Adipose tissue (tissue), 3 donors: ENCODE measurements around the gene PRDM2. TPM values are rescaled to one million over a fixed set of nuclear protein-coding genes. Genes with fewer than 3 reads are reported as not detected.

Experiments used
- H3K27ac ChIP-seq: one replicate; pipeline ENCODE4 v1.5.1; 2013; ENCODE audit warnings: low read depth, low read length
- WGBS, 3 donors: extraction: QIAGEN DNeasy Blood & Tissue Kit; methylation state at CpG; one replicate each; pipeline ENCODE4 v1.1.7; 2013; 5-methylcytosine and 5-hydroxymethylcytosine counted together
- polyA plus RNA-seq, 3 donors: library from polyadenylated mRNA; stranded (reverse); fragments of 200-250 nt; gene quantifications; one replicate each; pipeline ENCODE4 v1.2.3, GENCODE V29; 2013
- donor health status: healthy with polysubstance abuse.
- donor health status: Bipolar disorder and iron deficiency.
- donor health status: healthy.

PRDM2 gene
- polyA plus RNA-seq, 3 donors: 8.5 to 19.5 (median 13.0) TPM

DNA sequence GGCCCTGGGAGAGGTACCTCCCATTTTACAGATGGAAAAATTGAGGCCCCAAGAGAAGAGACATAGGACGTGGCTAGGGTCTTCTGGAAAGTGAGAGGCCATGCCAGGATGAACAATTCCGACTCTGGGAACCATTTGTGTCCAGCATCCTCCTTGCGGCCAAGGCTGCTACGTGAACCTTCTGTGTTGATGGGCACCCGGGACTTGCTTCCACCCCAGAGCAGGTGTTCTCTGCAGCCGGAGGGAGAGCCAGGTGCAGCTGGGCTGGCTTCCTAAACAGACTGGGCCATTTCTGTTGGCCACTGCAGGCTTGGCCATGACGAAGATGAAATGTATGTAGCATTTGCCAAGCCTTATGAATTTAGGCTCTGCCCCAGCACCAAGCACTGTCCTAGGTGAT is 118.9 kb downstream of the PRDM2 start:
- H3K27ac ChIP-seq: no peak overlapping the region
- 94 to 97% (median 96%) methylated on average over 7 of the region's 7 CpGs for WGBS, 3 donors

DNA sequence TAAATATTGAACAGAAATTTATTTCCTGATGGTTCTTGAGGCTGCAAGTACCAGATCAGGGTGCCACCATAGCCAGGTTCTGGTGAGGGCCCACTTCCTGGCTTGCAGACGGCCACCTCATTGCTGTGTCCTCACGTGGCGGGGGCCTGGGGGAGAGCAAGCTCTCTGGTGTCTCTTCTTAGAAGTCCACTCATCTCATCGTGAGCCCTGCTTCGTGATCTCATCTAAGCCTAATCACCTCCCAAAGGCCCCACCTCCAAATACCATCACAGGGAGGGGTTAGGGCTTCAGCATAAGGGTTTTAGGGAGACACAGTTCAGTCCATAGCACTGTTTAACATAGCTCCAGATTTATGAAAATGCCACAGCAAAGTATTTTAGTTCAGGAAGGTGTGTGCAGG is 119.7 kb downstream of the PRDM2 start:
- 74 to 83% (median 78%) methylated on average over 5 of the region's 5 CpGs for WGBS, 3 donors
- H3K27ac ChIP-seq: no peak overlapping the region

DNA sequence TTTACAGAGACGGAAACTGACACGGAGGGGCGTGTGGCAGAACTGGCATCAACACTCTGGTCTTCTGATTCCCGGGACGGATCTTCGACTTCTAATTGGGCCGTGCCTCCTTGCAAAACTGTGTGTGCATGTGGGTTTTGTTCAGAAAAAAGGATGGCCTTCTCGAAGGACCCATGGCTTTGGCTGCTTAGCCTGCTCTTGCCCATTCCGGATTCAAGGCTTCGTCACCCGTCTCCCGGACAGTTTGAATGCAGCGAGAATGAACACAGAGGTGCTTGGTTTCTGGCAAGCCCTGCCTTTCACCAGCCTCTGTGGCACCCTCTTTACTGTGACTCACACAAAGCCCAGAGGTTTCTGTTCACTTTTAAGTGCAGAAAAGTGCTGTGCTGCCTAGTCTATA is 120.1 kb downstream of the PRDM2 start:
- 88 to 93% (median 93%) methylated on average over 13 of the region's 13 CpGs for WGBS, 3 donors
- no peak overlapping the region for H3K27ac ChIP-seq

DNA sequence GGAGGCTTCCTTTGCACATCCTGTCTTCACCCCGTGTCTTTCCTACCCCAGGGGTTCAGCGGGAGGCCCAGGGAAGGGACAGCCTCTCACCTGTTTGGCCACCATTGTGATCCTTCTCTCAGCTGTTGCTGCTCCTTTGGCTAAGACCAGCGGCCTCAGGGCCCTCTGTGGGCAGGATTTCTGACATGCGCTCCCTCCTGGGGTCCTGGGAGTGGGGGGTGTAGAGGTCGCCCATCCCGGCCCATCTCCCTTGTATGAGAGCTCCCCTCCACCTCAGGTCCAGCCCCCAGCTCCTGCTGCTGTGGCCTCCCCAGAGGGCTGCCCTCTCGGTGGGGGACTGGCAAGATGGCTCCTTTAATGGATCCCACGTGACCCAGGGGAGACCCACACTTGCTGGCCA is 120.5 kb downstream of the PRDM2 start:
- H3K27ac ChIP-seq: no peak overlapping the region
- 84 to 91% (median 87%) methylated on average over 8 of the region's 8 CpGs for WGBS, 3 donors

DNA sequence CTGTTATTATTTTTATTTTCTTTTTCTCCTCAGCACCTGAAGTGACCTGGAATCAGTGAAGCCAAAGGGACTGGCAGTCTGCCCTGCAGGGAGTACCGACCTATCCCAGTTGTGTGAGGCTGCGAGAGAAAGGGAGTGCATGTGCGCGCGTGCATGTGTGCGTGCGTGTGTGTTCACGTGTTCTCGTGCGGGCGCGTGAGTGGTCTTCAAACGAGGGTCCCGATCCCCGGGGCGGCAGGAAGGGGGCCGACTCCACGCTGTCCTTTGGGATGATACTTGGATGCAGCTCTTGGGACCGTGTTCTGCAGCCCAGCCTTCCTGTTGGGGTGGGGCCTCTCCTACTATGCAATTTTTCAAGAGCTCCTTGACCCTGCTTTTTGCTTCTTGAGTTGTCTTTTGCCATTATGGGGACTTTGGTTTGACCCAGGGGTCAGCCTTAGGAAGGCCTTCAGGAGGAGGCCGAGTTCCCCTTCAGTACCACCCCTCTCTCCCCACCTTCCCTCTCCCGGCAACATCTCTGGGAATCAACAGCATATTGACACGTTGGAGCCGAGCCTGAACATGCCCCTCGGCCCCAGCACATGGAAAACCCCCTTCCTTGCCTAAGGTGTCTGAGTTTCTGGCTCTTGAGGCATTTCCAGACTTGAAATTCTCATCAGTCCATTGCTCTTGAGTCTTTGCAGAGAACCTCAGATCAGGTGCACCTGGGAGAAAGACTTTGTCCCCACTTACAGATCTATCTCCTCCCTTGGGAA is 123.3 kb downstream of the PRDM2 start:
- 90 to 95% (median 93%) methylated on average over 24 of the region's 24 CpGs for WGBS, 3 donors
- H3K27ac ChIP-seq: no peak overlapping the region

DNA sequence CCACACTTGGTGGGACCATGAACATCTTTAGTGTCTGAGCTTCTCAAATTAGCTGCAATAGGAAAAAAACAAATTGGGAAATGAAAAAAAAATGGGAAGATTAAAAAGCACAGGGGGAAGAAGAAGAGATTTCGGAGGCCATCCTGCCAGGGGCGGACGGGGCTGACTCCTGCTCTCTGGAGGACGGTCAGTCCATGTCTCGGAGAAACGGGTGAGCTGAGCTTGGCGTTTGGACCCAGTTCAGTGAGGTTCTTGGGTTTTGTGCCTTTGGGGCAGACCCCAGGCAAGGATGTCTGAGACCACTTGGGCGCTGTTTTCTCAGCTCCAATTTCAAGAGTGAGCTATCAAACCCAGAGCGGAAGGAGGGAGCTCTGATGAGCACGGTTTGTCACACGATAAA is 123.9 kb downstream of the PRDM2 start:
- no peak overlapping the region for H3K27ac ChIP-seq
- 84 to 89% (median 86%) methylated on average over 11 of the region's 11 CpGs for WGBS, 3 donors

DNA sequence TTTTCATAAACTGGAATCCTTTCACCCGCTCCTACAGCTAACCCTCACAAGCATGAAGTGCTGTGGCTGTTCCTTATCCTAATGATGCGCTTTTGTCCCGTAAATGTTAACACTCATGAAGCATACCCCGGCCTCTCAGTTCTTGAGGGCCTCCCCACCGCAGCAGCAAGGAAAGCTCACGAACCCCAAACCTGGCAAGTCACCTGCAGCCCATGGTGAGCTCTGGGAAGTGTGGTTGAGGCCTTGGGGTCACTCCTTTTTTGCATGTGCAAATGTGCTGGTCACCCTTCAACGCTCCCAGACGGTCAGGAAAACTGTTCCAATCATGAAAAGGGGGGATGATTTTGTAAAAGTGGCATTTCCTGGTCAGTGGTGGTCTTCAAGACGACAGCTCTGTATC is 124.6 kb downstream of the PRDM2 start:
- 92 to 94% (median 94%) methylated on average over 9 of the region's 9 CpGs for WGBS, 3 donors
- H3K27ac ChIP-seq: no peak overlapping the region

DNA sequence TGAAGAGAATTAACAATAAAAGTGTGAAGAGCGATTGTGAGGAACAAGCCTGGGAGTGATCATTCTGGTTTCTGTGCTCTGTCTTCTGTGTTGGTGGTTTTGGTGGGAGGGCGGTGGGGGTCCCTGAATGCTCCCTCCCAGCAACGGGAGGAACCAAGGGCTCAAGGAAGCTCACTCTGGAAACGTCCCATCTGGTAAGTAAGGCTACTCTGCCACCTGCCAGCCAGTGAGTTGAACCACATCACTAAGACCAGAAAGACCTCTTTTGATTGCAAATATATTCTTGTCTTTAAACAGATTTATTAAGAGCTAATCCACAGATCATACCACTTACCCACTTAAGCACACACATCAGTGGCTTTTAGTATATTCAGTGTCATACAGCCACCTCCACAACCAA is 125.0 kb downstream of the PRDM2 start:
- 71 to 89% (median 83%) methylated on average over 4 of the region's 4 CpGs for WGBS, 3 donors
- no peak overlapping the region for H3K27ac ChIP-seq

DNA sequence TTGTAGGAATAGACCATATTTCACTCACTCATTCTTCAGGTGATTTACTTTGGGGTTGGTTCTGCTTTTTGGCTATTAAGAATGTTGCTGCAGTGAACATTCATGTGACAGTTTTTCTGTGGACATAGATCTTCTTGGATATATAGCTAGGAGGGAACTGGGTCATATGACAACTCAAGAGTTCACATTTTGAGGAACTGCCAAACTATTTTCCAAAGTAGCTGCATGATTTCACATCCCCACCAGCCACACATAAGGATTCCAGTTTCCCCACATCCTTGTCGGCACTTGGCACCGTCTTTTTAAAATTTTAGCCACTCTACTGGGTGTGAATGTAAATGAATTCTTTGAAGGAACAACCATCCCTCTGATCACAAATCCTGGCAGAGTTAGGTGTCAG is 126.0 kb downstream of the PRDM2 start:
- WGBS, 3 donors: 78 to 94% (median 80%) methylated on average over 2 of the region's 2 CpGs
- no peak overlapping the region for H3K27ac ChIP-seq

DNA sequence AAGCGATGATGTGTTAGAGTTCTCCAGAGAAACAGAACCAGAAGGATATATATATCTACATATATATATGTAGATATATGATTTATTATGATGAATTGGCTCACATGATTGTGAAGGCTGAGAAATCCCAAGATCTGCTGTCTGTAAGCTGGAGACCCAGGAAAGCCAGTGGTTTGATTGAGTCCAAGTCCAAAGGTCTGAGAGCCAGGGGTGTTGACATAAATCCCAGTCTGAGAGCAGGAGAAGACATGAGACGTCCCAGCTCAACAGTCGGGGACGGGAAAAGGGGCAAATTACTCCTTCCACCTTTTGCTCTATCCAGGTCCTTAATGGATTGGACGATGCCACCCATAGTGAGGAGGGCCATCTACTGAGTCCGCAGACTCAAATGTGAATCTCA is 126.6 kb downstream of the PRDM2 start:
- H3K27ac ChIP-seq: no peak overlapping the region
- 60 to 77% (median 63%) methylated on average over 6 of the region's 6 CpGs for WGBS, 3 donors

DNA sequence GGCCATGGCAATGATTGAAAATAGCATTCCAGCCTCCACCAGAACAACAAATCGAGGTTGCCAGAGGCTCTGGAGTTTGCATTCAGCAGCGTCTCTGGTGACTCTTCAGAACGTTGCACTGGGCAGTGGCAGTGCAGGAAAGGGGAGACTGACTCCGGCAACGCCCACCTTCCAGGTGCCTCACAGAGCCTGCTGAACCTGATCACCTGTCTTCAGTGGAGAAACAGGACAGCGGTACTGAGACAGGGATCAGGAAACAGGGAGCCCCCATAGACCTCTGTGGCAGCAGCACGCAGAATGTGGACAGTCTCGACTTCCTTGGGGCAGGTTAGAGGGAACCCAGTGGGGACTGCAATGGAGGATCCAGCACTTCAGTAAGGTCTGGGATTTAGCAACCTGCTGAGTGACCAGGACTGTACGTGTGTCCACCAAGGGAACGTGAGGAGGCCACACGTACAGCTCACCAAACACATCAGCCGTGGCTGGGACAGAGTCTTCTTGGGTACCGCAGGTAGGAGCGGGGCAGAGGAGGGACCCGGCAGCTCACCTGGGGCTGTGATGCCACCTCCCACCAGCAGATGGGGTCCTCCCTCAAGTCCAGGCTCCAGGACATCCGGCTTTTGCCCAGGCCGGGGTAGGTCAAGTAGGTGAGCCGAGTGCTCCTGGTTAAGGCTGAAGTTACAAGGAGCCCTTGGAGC is 128.6 kb downstream of the PRDM2 start:
- 38 to 51% (median 47%) methylated on average over 18 of the region's 18 CpGs for WGBS, 3 donors

DNA sequence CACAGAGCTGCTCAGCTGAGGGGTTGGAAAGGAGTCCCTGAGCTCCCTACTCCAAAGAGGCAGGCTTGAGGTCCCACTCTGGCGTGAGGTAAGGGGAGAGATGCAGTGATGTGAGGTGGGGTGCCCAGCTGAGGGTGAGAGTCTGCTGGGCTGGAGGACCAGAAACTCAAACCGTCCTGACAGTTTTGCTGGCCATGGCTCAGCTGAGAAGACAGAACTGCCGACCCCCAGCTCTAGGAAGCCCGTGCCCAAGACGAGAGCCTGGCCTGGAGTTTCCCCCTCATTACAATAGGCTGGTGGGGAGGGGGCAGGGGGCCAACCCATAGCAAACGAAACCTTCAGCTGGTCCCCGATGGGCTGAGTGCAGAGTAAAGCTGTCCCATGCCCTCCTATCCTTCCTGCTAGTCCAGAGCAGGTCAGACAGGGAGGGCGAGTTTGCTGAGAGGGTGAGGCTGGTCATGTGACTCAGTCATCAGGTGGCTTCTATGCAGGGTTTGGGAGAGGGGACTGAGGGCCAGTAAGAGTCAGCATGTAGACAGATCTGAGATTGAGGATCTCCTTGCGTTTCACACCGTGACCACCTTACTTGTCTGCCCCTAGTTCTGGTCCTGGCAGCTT is 129.3 kb downstream of the PRDM2 start:
- no peak overlapping the region for H3K27ac ChIP-seq
- WGBS, 3 donors: 68 to 82% (median 81%) methylated on average over 10 of the region's 10 CpGs

More for the DNA sequence above, 128.6 kb downstream of the PRDM2 start:
- no peak overlapping the region for H3K27ac ChIP-seq

DNA sequence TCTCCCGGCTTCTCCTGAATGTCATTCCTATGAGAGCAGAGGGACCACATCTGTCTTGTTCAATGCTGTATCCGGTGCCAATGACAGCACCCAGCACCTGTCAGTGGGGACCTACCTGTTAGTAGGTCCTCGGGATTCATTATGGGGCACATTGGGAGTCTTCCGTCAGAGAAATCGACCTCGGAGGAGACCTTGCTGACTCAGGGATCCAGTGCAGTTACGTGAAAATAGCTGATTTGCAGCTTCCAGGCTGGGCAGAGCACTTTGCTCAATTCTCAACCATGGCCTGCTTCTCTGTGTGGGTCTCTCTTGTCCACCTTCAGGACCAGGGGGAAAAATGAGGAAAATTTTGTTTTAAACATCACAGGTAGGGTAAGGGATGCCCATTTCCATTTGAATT is 130.2 kb downstream of the PRDM2 start:
- WGBS, 3 donors: 77 to 80% (median 80%) methylated on average over 7 of the region's 7 CpGs

DNA sequence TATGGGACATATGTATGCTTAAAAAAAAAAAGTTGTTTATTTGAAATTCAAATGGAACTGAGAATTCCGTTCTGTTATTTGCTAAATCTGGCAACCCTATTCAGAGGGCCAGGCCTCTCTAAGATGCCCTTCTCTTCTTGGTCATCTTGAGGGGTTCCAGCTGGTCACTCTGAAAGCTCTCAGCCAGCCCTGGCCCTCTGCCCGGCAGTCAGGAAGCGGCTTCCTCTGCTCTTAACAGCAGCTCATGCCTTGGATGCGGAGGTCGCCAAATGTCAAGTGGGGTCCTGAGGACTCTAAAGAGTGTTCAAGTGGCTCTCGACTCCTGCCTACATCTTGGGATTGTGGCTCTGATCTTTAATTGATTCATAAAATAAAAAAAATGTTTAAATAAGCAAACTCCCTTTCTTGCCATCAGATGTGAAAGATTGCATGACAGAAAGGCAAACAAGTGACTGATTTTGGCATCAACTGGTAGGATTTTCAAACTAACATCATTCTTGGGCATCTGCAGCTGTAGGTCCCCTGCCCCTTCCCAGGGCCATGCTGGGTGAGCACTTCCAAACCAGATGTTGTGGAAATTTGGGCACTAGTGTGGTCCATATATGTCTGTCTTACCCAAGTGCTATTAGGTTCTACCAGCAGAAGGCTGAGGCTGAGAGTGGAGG is 130.8 kb downstream of the PRDM2 start:
- H3K27ac ChIP-seq: no peak overlapping the region
- 54 to 63% (median 54%) methylated on average over 6 of the region's 6 CpGs for WGBS, 3 donors

More for the DNA sequence above, 130.2 kb downstream of the PRDM2 start:
- H3K27ac ChIP-seq: no peak overlapping the region

DNA sequence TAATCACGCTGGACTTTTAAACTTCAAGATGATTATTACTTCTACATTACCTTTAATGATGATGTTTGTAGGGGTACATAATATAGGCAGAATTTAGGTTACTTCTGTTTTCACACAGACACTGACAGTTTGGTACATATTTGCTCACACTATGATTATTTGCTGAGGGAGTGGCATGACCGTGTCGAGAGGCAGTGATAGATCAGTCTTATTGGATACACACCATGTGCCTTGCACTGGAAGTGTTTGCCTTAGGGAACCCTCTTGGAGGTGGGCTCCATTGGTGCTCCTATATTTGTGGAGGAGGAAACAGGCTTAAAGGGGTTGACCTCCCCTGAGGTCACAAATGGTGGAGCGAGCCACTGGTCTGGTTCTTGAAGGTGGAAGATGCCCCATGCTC is 132.1 kb downstream of the PRDM2 start:
- H3K27ac ChIP-seq: no peak overlapping the region
- 59 to 82% (median 81%) methylated on average over 4 of the region's 4 CpGs for WGBS, 3 donors

DNA sequence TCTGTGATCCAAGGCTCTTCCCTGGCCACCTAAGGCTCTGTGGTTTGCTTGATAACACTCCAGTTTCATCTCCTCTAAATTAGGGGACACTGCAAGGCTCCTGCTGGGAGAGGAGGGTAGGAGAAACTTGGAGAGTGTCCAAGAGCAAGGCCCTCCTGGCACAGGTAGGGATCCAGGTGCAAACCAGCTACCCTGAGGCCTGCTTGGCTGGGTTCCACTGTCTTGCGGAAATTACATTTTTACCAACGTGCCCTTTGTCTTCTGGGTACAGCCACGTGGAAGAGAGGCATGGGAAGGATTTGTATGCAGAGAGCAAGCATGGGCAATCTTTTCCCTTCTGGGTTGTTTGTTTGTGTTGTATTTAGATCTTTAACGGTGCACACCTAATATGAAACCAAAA is 132.5 kb downstream of the PRDM2 start:
- H3K27ac ChIP-seq: no peak overlapping the region
- WGBS, 3 donors: 35 to 77% (median 66%) methylated on average over 4 of the region's 4 CpGs

DNA sequence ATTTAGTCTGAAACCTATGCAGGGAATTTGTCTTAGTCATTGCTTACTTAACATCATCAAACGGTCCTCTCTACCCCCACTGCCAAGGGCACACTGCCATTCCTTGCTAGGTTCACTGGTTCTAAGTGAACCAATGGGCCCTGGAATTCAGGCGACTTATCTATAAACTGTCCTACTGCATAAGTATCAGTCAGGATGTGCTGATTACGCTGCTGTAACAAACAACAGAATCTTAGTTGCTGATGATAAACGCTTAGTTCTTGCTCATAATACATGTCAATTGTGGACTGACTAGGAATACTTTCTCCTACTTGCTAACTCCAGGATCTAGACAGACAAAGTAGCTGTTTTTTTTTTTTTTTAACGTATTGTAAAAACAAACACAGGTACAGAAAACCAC is 136.1 kb downstream of the PRDM2 start:
- WGBS, 3 donors: 71 to 86% (median 81%) methylated on average over 5 of the region's 5 CpGs
- H3K27ac ChIP-seq: no peak overlapping the region

DNA sequence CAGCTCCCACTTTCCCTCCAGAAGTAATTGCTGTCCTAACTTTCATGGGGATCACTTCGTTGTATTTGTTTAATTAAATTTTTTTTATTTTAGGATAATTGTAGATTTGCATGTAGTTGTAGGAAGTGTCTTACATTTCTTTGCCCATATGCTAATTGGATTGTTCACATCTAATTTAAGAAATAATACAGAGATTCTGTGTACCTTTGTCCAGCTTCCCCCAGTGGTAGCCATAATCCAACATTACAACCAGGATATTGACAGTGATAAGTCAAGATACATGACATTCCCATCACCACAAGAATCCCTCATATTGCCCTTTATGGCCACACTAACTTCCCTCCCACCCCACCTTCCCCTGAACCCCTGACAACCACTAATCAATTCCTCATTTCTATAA is 136.6 kb downstream of the PRDM2 start:
- H3K27ac ChIP-seq: no peak overlapping the region
- 84 to 92% (median 84%) methylated on average over 1 of the region's 1 CpG for WGBS, 3 donors

DNA sequence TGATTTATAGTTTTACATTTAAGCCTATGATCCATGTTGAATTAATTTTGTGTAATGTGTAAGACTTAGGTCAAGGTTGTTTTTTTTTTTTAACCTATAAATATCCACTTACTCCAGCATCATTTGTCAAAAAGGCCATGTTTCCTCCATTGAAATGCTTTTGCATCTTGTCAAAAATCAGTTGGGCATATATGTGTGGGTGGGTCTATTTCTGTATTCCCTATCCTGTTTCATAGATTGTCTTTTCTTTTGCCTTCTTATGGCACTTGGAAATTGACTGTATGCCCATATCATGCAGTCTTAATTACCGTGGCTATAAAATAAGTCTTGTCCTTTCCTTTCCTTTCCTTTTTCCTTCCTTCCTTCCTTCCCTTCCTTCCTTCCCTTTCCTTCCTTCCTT is 138.2 kb downstream of the PRDM2 start:
- H3K27ac ChIP-seq: no peak overlapping the region
- WGBS, 3 donors: 74 to 84% (median 82%) methylated on average over 1 of the region's 1 CpG
